GM21367 (cell line): ENCODE data around the gene AFAP1L2.
"Not testable (repeated sequence)": the region's sequence is repeated elsewhere in the genome, so short reads cannot be mapped to it uniquely, and the experiment has no call there.

Experiments
- ATAC-seq: cut with Tn5 transposase; IDR thresholded peaks from one replicate; pipeline ENCODE4 v1.9.1; 2021; ENCODE audit not compliant: unreplicated experiment

AFAP1L2 gene

DNA sequence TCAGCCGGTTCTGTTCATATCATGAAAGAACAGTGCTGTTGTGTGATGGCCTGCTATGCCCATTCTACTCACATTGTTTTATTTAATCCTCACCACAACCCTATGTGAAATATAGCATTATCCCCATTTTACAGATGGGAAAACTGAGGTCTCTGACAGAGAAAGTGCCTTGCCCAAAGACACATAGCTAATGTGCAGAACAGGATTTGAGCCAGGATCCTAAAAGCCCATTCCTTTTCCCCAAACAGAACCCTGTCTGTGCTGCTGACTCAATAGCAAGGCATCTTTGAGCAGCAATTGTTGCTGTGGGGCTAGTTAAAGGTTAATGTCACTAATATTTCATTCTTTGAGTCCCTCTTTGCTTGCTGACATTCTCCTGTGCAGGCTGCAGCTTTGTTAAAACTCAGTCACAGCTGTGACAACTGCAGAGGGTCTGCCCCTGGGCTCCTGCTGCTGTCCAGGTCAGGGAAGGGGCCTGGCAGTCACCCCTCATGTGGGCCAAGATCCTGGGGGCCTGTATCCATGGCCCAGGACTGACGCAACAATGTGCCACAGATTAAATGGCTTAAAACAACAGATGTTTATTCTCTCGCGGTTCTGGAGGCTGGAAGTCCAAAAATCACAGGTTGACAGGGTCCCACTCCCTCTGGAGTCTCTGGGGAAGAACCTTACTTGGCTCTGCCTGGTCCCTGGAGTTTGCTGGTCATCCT, 40.4 kb downstream of the AFAP1L2 start:
- ATAC-seq: no peak

DNA sequence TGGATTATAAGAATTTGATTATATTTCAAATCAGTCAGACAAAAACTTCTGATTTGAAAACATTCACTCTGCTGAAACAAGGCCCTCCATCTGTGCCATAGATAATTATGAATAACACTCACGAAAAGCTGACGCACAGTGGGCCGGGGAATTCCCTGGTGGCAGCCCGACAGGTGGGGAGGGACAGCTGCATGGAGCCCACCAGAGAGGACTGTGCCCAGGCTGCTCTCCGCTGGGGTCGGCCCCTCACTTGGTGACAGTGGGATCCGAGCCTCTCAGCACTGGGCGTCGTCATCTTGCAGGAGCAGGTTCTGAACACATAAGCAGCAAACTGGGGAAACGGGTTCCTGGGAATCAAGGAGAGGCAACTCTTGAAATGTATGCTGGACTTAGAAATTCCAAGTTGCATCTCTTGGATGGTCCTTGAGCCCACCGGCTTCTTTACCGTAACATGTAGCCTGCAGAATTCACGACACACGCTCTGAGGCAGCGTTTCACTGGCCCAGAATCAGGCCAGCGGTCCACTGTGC, 41.4 kb downstream of the AFAP1L2 start:
- no peak for ATAC-seq

DNA sequence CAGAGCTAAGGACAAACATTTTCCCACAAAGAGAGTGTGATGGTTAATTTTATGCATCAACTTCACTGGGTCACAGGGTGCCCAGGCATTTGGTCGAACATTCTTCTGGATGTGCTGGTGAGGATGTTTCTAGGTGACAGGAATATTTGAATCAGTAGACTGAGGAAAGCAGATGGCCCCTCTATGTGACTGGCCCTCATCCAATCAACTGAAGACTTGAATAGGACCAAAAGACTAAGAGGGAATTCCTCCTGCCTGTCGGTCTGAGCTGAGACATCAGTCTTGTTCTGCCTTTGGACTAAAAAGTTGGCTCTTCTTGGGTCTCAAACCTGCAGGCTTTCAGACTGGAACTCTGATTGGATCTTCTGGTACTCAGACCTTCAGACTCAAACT, 44.4 kb downstream of the AFAP1L2 start:
- no peak for ATAC-seq

DNA sequence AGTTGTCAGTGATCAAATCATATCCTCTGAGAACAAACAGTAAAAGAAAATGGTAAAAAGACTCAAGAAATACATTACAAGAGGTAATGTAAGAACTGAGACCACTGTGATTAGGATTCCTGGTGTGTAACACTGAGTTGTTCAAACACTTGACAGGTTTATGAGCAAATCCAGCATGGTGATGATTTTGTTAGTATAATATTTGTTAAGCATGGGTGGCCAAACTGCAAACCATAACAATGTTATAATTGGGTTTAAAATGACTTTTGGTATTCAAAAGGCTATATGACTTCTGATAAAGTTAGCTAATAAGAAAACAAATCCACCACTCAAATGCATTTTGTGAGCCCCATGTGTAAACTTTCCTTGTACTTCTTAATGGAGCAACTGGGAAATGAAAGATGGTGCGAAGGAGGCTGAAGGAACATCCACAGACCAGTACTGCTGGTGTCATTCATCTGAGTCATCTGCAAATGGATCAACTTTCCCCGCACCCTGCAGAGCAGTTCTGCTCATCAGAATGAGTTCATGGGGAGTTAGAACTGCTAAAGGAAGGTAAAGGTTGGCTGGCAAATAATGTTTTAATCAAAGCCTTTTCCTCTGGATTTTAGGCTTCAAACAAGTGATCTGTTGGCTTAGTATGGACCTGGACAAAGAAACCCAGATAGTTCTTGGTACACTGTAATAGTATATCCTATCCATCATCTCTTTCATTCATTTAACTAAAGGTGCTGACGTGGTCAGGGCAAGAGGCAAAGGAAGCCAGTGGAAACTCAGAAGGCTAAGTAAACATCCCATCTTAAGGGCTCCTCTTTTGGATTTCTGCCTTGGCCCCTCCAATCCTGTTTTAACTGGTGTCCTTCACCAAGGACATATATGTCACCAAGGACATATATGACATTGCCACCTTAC, 45.0 kb downstream of the AFAP1L2 start:
- ATAC-seq: no peak

DNA sequence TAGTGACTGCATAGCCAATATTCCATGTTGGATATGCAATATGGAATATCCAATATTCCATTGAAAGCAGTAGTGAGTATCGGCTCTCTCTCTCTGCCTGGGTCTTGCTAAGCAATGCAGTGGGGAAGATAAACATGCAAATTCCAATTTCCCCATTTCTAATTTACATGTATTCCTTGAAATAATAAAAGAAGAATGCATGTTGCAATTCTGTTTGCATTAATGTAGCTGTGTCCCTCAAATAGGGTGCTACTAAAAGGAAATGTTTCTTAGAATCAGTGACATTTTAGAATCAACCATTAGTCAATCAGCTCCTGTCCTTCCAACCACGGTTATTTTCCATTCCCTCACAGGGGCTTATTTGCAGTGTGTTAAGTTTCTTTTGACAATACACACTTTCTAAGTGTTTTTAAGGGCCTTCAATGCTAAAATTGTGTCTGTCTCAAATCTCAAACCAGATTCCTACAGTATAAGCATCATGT, 46.7 kb downstream of the AFAP1L2 start:
- ATAC-seq: no peak

DNA sequence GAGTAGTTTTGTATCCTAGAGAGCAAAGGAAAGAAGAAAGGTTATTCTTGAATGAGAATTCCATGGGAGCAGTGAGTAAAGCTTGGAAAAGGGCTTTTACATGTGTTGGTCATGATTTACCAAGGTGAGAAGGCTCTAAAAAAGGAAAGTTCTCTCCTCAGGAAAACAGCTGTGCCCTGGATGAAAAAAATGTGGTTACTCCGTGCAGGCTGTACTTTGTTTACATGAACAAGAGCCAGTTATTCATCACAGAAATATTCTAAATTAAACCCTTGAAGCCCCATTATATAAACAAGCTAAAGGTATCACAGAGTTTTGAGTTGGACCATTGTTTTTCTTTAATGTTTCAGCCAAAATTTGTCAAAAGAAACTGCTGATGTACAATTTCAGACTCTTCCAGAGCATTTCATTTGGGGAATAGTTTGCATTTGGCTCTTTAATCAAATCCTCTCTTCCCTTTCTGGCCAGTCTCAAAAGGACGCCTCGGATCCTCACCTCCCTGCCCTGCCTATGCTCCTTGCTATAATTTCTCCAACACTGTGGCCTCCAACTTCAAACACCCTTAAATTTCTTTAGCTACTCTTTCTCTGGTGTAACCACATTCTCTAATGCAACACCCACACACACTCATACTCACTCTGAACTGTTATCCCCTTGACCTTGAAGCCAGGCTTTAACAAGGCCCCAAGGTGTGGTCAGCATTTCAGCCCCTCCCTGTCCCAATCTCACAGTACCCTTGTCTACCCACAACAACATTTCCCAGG, 47.4 kb downstream of the AFAP1L2 start:
- no peak for ATAC-seq

DNA sequence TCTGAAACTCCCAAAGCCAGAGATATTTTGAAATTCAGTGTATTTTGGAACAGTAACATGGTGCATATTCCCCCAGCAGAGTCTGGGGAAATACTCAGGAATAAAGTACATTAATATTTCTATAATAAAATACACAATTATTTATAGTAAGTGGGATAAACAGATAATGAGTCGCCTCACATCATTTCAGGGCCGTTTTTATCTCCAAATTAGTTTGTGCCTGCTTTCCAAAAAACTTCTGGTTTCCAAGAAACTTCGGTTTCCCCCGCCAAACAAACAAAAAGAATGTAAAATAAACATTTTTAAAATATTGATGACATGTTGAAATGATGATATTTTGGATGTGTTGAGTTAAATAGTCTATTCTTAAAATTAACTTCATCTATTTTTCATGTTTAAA, 48.2 kb downstream of the AFAP1L2 start:
- no peak for ATAC-seq

DNA sequence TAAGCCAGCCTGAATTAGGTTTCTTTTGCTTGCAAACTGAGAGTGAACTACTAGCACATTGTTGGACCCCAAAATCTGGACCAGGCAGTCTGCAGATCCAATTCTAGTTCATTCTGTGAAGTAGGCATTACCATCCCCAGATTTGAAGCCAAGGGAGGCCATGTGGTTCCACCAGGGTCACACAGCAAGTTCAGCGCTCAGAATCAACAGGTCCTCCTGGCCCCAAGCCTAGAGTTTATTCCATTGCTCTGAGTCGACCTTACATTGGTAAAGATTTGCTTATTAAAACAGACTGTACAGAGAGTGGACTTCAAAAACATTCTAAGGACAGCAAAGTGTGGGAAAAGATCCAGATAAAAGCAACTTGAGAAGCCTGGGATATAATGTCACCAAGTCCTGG, 50.9 kb downstream of the AFAP1L2 start:
- no peak for ATAC-seq

DNA sequence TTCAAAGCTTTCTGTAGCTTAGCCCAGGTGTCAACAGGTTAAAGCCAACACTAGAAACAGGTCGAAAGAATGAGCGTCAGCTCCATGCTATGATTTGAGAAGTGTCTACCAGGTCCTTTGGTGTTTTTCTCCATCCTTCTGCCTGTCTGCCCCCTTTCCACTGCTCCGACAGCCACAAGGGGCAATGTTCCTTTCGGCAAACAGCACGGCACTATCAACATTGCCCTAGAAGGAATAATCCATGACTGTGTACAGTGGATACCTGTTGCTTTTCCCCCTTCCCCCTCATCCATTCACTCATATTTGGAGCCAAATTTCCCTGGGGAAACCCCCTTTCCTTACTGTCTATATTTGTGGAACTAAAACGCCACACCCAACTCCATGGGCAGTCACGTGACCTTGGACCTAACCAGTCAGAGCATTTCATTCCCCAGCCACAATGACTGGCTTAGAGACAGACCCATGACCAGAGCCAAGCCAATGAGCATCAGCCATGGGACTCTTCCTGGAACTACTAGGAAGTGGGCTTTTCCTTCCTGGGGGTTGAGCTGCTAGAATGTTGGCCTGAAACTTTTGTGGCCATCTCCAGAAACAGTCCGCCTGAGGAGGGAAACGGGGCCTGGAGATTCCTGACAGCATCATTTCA, 51.5 kb downstream of the AFAP1L2 start:
- ATAC-seq: no peak

DNA sequence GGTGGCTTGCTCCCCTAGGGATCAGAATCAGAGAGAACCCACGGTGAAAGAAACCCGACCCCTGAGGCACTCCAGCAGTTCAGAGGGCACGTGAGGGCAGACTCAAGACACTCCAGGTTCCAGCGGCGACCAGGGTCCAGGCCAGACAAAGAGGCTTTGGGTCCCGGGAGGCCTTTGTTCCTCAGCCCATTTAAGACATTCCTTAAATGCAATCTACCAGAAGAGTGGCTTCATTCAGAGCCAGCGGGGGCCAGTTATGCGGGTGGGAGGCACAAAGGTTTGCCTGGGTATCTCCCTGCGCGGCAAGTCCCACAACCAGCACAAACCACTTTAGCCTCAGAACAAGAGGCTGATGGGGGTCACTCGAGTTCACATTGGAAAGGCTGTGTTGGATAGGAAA, 53.6 kb downstream of the AFAP1L2 start:
- ATAC-seq: no peak

DNA sequence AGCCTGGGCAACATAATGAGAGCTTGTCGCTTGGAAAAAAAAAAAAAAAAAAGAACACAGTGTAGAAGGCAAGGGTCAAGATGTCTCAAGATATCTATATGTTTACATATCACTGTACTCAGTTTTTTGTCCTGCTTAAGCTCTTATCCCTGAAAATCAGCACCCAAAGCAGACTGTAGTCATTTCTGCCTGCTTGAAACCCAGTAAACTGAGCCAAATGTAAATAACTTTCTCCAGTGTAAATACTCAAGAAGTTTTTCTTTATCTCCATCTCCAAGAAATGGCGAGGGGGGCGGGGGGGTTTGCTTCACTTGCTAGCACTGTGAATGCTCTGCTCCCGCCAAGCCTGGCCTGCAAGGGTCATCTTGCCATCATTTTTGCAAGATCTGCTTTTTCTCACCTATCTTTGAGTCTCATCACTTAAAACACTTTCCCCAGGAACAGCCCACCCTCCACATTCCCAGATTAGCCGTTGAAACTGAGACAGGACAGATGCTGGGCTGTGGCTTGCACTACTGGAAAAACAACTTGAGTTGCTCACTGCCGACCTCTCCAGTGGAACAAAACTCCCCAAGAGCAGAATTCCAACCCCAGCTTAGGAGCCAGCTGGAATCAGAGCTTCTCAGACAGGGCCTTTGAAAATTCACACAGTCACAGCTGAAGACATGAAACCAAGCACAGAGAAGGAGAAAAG, 54.6 kb downstream of the AFAP1L2 start:
- ATAC-seq: no peak

DNA sequence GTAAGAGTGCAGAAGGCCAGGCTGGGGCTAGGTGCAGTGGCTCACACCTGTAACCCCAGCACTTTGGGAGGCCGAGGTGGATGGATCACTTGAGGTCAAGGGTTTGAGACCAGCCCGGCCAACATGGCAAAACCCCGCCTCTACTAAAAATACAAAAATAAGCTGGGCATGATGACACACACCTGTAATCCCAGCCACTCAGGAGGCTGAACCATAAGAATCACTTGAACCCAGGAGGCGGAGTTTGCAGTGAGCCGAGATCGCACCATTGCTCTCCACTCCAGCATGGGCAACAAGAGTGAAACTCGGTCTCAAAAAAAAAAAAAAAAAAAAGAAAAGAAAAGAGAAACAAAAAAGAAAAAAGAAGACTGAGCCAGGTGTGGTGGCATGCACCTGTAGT, 55.2 kb downstream of the AFAP1L2 start:
- ATAC-seq: not testable (repeated sequence)

DNA sequence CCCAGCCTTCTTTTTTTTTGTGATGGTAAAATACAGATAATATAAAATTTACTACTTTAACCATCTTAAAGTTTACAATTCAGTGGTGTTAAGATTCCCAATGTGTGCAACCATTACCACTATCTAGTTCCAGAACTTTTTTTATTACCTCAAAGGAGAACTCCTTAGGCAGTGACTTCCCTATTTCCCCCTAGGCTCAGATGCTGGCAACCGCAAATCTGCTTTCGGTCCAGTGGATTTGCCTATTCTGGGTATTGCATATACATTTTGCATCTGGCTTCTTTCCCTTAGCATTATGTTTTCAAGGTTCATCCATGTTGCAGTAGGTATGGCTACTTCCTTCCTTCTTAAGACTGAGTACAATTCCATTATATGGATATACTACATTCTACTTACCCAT, 56.5 kb downstream of the AFAP1L2 start:
- ATAC-seq: no peak

DNA sequence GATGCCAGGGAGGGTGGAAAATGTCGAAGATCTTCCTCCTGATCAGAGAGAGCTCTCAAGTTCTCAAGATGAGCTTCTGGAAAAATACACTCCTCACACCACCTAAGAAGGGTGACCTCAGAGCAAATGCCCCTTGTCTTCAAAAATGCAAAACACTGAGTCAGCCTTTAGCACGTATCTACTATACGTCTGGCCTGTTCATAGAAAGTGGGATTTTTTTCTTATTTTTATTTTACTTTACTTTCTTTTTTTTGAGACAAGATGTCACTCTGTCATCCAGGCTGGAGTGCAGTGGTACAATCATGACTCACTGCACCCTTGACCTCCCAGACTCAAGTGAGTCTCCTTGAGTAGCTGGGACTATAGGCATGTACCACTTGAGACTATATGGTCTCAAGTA, 57.1 kb downstream of the AFAP1L2 start:
- no peak for ATAC-seq

DNA sequence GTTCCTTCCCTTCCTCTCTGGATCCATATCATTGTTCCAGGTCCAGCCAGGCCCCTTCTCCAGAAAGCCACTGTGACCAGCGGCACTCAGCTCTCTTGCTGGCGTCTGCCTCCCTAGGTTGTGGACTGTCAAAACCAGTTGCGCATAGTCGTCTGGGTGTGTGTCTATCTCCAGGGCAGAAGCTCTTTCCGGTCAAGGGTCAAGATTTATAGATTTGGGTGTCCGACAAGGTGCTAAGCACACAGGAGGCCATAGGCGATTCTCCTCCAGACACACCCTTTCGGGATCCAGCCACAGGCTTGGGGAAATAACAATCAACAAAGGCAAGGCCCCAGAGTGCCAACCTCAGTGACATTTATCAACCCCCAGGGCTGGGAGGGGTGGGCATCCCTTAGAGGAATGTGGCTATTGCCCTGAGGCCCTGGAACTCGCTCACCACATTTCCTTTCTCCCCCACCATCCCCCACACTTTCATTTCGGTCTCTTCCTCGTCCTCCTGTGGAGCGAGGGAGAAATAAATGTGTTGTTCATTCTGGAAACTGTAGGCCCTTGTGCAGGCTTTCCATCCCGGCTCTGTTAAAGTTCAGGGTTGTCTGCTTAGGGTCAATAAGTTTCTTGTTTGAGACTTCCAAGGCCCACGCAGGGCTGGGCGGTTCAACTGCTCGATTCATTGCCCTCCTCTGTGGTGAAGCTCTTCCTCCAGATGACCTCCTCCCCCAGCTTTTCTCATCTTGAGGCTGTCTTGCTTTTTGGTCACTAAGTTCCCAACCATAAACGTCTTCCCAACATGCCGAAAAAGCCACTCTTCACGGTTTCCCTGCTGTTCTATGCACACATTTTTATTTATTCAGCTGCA, 57.9 kb downstream of the AFAP1L2 start:
- no peak for ATAC-seq

DNA sequence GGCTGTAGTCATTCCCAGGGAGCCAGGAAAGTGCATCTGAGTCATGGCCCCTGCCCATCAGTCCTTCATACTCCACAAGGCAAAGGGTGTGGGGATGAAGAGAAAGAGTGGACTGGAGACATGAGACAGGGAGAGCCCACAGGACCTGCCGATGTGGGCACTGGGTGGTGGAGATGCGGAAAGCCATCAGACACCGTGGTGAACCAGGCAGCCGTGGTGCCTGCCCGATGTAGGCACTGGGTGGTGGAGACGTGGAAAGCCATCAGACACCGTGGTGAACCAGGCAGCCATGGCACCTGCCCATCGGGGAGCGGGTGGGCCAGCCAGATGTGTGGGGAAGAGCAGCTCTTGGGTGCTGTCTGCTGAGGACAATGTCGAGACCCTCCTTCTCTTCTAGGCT, 58.6 kb downstream of the AFAP1L2 start:
- ATAC-seq: no peak

DNA sequence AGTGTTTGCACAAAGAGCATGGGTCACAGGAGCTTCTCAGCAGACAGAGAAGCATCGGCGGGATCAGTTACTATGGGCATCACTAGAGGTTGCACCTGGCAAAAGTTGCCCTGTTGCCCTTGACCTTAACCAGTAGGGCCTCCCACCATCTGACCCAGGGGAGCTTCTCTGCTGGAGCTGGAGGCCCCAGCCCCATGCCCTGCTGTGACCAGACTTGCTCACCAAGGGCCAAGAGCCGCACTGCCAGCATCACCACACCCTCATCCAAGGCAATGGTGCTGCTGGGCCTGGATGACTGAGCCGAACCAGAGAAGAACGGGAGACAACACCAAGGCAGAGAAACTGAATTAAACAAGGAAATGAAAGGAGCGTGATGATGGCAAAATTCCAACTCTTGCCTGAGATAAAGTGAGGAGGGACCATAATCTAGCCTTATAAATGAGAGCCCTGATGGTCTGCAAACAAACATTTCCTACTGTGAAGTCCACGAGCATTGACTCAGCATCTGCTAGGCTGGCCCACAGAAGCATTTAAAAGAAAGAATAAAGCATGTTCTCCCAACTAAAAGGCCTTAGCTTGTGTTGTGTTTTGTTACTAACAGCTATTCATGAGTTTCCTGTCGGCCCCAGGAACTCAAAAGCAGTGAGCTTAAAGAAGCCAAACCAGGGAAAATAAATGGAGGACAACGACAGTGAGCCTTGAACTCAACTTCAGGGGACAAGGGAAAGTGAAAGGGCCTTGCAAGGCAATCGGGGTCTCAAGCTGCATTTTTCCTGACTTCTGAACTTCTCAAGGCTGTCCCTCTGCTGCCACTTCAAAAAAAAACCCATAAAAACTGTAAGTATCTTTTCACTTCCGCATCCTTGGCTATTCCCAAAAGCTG, 60.4 kb downstream of the AFAP1L2 start:
- no peak for ATAC-seq

DNA sequence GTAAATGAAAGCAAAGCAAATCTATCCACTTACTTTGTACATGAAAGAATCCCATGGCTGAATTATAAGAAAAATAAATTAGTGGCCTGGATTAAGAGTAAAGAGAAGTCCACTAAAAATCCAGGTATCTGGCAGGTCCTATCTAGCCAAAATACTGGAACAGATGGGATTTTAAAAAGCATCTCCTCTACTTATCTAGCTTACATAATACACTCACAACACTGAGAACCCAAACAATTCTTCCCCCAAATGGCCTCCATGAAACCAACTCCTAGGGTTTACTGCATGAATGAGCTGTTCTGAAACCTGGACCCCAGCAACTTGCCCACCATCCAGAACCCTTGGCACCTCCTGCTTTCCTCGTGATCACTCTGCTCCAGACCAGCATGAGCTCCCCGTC, 61.3 kb downstream of the AFAP1L2 start:
- no peak for ATAC-seq
